K562 (cell line): Measurements from ENCODE around the gene KCNK6. TPM values are rescaled to one million over a fixed set of nuclear protein-coding genes. Genes with fewer than 3 reads are reported as not detected.
A peak's percentile ranks its signal among the peaks of the same experiment; 100 is the strongest.

Experiments
- E2F8 ChIP-seq: fragments of 450-650 bp; IDR thresholded peaks from 2 replicates; pipeline ENCODE4 v1.7.1; 2018; ENCODE audit warnings: mild to moderate bottlenecking, low read depth; ENCODE audit not compliant: partially characterized antibody
- ESRRB ChIP-seq: fragments of 250-450 bp; sonication (Bioruptor Pico); IDR thresholded peaks from 2 replicates; pipeline ENCODE4 v1.5.0; 2020; ENCODE audit warnings: mild to moderate bottlenecking, moderate library complexity, borderline replicate concordance
- GTF2A2 ChIP-seq: IDR thresholded peaks from 2 replicates; pipeline ENCODE4 v1.6.1; 2016; ENCODE audit warnings: mild to moderate bottlenecking, missing genetic modification characterization, missing compliant biosample characterization
- LARP7 ChIP-seq: fragments of 450-650 bp; IDR thresholded peaks from 2 replicates; pipeline ENCODE4 v1.6.1; 2016
- MCM5 ChIP-seq: fragments of 450-650 bp; IDR thresholded peaks from 2 replicates; pipeline ENCODE4 v1.6.1; 2016; ENCODE audit warnings: low read depth
- MXI1 ChIP-seq: IDR thresholded peaks from 2 replicates; pipeline ENCODE4 v1.6.1; 2011; ENCODE audit warnings: low read depth, mild to moderate bottlenecking, improper control_type of control experiment, low read length
- NR2F6 ChIP-seq: fragments of 450-650 bp; formaldehyde crosslinking; IDR thresholded peaks from 2 replicates; pipeline ENCODE4 v1.4.0; 2020; ENCODE audit warnings: mild to moderate bottlenecking
- RAD21 ChIP-seq, 2 experiments: fragments of 250-450 bp in 1 of 2; fragments of 450-650 bp in 1 of 2; sonication (Bioruptor Pico) in 1 of 2; formaldehyde crosslinking in 1 of 2; IDR thresholded peaks in 1 of 2; conservative IDR thresholded peaks in 1 of 2; 2 replicates each; pipeline versions ENCODE4 v1.4.0 to v1.8.0; 2020 to 2022; ENCODE audit warnings: mild to moderate bottlenecking in 2 of 2, moderate library complexity in 1 of 2
- polyA plus RNA-seq, 8 experiments: library from polyadenylated mRNA; depleted of rRNA in 4 of 8; stranded (reverse) in 5 of 8; unstranded in 3 of 8; fragments of >200 nt; fragmentation: Nextera tagmentation in 2 of 8; fragmentation: Illumina TruSeq in 1 of 8; extraction: Ambion mirVana in 2 of 8; extraction: Trizol in 1 of 8; gene quantifications; 2 replicates each; pipeline versions ENCODE4 v1.2.1 to v1.2.3, GENCODE V29; 2011 to 2014; ENCODE audit warnings: inconsistent platforms in 1 of 8, missing spikeins in 1 of 8
- total RNA-seq, 7 experiments: library from RNA; depleted of rRNA in 6 of 7; stranded (reverse); fragments of >200 nt in 6 of 7; fragmentation: Illumina TruSeq in 2 of 7; extraction: Trizol in 2 of 7; gene quantifications; 2 replicates each; pipeline versions ENCODE4 v1.2.1 to v1.2.3, GENCODE V29; 2011 to 2021; ENCODE audit warnings: low replicate concordance in 1 of 7
- TF ChIP-seq, protein P1 (sequence below): sonication (generic); formaldehyde crosslinking; IDR thresholded peaks from 2 replicates; pipeline ENCODE4 v1.8.1; 2022; ENCODE audit warnings: missing genetic modification reagents
- TF ChIP-seq, protein P2 (sequence below): fragments of 250-450 bp; sonication (Bioruptor Pico); IDR thresholded peaks from 2 replicates; pipeline ENCODE4 v1.5.1; 2021; ENCODE audit warnings: mild to moderate bottlenecking
- TF ChIP-seq, protein P3 (sequence below): IDR thresholded peaks from 2 replicates; pipeline ENCODE4 v1.6.1; 2016; ENCODE audit warnings: missing genetic modification characterization, missing compliant biosample characterization
- TF ChIP-seq, protein P4 (sequence below): sonication (generic); formaldehyde crosslinking; IDR thresholded peaks from 2 replicates; pipeline ENCODE4 v1.8.0; 2022; ENCODE audit warnings: mild to moderate bottlenecking, missing genetic modification reagents

KCNK6 gene
- total and polyA plus RNA-seq, 9 of the 15 experiments (the other 6 are each of a cell fraction or from before 2014, with no cell fraction given): 0.05 to 0.42 (median 0.15) TPM

DNA sequence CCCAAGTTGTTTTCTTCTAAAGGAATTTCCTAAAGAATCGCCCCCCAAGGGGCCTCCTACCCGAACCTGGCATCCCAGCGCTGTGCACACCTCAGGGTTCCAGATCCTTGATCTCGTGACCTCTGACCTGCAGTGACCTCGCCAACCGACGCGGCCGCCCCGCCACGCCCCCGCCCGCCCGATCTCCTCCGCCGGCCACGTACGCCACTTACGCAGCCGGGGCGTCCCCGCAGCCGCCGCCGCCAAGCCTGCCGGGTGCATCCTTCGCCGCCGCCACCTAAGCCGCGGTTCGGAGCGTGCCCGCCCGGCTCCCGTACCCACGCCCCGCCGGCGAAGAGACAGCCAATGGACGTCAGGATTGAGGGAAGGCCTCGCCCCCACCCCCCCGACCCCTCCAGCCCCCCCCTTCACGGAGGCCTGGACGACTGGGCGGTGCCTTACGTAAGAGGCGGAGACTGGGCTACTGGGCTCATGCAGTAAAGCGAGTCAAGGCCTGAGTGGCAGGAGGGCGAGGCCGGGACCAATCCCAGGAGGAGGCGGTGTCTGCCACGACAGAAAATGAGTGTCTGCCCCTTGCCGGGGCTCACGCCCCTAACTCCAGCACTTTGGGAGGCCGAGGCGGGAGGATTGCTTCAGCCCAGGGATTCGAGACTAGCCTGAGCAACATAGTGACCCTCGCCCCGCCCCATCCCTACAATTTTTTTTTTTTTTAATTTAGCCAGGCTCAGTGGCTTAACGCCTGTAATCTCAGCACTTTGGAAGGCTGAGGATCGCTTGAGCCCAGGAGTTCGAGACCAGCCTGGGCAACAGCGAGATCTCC lies 3.8 kb upstream of the KCNK6 start, which contains the start of gene YIF1B (continued):
- TF ChIP-seq LARP7 (peak; percentile 44; the same call in 1 of the 2 replicates), NR2F6 (CRISPR knock-in tag) (peak; percentile 87), E2F8 (no peak), MXI1 (no peak), MCM5 (no peak), RAD21 (CRISPR knock-in tag; conservative IDR thresholded peaks at IDR 0.05 in 1 of 2, IDR thresholded peaks at IDR 0.05 in 1 of 2) (no peak), ESRRB (CRISPR knock-in tag) (no peak), GTF2A2 (tag) (no peak)
- TF ChIP-seq, protein P1, sequence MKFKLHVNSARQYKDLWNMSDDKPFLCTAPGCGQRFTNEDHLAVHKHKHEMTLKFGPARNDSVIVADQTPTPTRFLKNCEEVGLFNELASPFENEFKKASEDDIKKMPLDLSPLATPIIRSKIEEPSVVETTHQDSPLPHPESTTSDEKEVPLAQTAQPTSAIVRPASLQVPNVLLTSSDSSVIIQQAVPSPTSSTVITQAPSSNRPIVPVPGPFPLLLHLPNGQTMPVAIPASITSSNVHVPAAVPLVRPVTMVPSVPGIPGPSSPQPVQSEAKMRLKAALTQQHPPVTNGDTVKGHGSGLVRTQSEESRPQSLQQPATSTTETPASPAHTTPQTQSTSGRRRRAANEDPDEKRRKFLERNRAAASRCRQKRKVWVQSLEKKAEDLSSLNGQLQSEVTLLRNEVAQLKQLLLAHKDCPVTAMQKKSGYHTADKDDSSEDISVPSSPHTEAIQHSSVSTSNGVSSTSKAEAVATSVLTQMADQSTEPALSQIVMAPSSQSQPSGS (CRISPR knock-in tag): no peak
- TF ChIP-seq, protein P2, sequence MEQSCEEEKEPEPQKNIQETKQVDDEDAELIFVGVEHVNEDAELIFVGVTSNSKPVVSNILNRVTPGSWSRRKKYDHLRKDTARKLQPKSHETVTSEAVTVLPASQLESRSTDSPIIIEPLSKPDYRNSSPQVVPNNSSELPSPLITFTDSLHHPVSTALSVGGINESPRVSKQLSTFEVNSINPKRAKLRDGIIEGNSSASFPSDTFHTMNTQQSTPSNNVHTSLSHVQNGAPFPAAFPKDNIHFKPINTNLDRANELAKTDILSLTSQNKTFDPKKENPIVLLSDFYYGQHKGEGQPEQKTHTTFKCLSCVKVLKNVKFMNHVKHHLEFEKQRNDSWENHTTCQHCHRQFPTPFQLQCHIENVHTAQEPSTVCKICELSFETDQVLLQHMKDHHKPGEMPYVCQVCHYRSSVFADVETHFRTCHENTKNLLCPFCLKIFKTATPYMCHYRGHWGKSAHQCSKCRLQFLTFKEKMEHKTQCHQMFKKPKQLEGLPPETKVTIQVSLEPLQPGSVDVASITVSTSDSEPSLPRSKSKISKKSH: no peak
- TF ChIP-seq, protein P3, sequence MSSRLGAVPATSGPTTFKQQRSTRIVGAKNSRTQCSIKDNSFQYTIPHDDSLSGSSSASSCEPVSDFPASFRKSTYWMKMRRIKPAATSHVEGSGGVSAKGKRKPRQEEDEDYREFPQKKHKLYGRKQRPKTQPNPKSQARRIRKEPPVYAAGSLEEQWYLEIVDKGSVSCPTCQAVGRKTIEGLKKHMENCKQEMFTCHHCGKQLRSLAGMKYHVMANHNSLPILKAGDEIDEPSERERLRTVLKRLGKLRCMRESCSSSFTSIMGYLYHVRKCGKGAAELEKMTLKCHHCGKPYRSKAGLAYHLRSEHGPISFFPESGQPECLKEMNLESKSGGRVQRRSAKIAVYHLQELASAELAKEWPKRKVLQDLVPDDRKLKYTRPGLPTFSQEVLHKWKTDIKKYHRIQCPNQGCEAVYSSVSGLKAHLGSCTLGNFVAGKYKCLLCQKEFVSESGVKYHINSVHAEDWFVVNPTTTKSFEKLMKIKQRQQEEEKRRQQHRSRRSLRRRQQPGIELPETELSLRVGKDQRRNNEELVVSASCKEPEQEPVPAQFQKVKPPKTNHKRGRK (tag): no peak
- TF ChIP-seq, protein P4, sequence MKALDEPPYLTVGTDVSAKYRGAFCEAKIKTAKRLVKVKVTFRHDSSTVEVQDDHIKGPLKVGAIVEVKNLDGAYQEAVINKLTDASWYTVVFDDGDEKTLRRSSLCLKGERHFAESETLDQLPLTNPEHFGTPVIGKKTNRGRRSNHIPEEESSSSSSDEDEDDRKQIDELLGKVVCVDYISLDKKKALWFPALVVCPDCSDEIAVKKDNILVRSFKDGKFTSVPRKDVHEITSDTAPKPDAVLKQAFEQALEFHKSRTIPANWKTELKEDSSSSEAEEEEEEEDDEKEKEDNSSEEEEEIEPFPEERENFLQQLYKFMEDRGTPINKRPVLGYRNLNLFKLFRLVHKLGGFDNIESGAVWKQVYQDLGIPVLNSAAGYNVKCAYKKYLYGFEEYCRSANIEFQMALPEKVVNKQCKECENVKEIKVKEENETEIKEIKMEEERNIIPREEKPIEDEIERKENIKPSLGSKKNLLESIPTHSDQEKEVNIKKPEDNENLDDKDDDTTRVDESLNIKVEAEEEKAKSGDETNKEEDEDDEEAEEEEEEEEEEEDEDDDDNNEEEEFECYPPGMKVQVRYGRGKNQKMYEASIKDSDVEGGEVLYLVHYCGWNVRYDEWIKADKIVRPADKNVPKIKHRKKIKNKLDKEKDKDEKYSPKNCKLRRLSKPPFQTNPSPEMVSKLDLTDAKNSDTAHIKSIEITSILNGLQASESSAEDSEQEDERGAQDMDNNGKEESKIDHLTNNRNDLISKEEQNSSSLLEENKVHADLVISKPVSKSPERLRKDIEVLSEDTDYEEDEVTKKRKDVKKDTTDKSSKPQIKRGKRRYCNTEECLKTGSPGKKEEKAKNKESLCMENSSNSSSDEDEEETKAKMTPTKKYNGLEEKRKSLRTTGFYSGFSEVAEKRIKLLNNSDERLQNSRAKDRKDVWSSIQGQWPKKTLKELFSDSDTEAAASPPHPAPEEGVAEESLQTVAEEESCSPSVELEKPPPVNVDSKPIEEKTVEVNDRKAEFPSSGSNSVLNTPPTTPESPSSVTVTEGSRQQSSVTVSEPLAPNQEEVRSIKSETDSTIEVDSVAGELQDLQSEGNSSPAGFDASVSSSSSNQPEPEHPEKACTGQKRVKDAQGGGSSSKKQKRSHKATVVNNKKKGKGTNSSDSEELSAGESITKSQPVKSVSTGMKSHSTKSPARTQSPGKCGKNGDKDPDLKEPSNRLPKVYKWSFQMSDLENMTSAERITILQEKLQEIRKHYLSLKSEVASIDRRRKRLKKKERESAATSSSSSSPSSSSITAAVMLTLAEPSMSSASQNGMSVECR (CRISPR knock-in tag): no peak
